MM.1S (cell line): ENCODE results near the gene PRODH.
"Not testable (repeated sequence)": the region's sequence is repeated elsewhere in the genome, so short reads cannot be mapped to it uniquely, and the experiment has no call there.

Experiments used
- CTCF ChIP-seq: fragments of 300-600 bp; sonication (generic); IDR thresholded peaks from 2 replicates; pipeline ENCODE4 v1.5.1; 2016; ENCODE audit warnings: antibody characterized with exemption, low read length, mixed read lengths
- EZH2 ChIP-seq: fragments of 300-600 bp; sonication (generic); optimal IDR thresholded peaks from 2 replicates; pipeline ENCODE3; 2017; ENCODE audit warnings: low read depth, mild to moderate bottlenecking, antibody characterized with exemption, low read length, mixed read lengths
- EZH2phosphoT487 ChIP-seq: fragments of 300-600 bp; sonication (generic); IDR thresholded peaks from 2 replicates; pipeline ENCODE4 v1.6.1; 2018; ENCODE audit warnings: antibody characterized with exemption, low read length

GRCh38 chr22:18917818-18918217 lies 18.3 kb downstream of the PRODH start:
- TF ChIP-seq CTCF, EZH2, EZH2phosphoT487: not testable (repeated sequence)
